KG1 (cell line): ENCODE data around the gene OLA1.

ENCODE experiments used
- DNase-seq: peaks from one replicate; lab custom pipeline; 2025; lab: John Stamatoyannopoulos, UW

Gene OLA1

GRCh38 chr2:174224665-174225288 is 23.6 kb downstream of the OLA1 start:
- DNase-seq: no peak

- DNase-seq: no peak
Measured at GRCh38 chr2:174224125-174224524, 24.2 kb downstream of the OLA1 start.

- DNase-seq: no peak
Measured at GRCh38 chr2:174223388-174223787, 24.9 kb downstream of the OLA1 start.

- no peak for DNase-seq
Measured at GRCh38 chr2:174222154-174222553, 26.2 kb downstream of the OLA1 start.

- DNase-seq: no peak
Measured at GRCh38 chr2:174219321-174219720, 29.0 kb downstream of the OLA1 start.

- no peak for DNase-seq
Measured at GRCh38 chr2:174218773-174219172, 29.6 kb downstream of the OLA1 start.

GRCh38 chr2:174217869-174218268 is 30.5 kb downstream of the OLA1 start:
- DNase-seq: no peak

- DNase-seq: no peak
Measured at GRCh38 chr2:174211954-174212353, 36.4 kb downstream of the OLA1 start.

GRCh38 chr2:174210862-174211261 is 37.5 kb downstream of the OLA1 start:
- DNase-seq: no peak

GRCh38 chr2:174209325-174209724 is 39.0 kb downstream of the OLA1 start:
- DNase-seq: no peak

- DNase-seq: no peak
Measured at GRCh38 chr2:174208026-174208425, 40.3 kb downstream of the OLA1 start.

- DNase-seq: no peak
Measured at GRCh38 chr2:174205562-174205961, 42.8 kb downstream of the OLA1 start.

- no peak for DNase-seq
Measured at GRCh38 chr2:174202188-174202587, 46.1 kb downstream of the OLA1 start.

- no peak for DNase-seq
Measured at GRCh38 chr2:174198846-174199564, 49.3 kb downstream of the OLA1 start.

GRCh38 chr2:174195253-174195652 is 53.1 kb downstream of the OLA1 start:
- DNase-seq: no peak

- no peak for DNase-seq
Measured at GRCh38 chr2:174193737-174194136, 54.6 kb downstream of the OLA1 start.

- no peak for DNase-seq
Measured at GRCh38 chr2:174192664-174193063, 55.7 kb downstream of the OLA1 start.

- no peak for DNase-seq
Measured at GRCh38 chr2:174191342-174192074, 56.8 kb downstream of the OLA1 start.

GRCh38 chr2:174184915-174185314 is 63.4 kb downstream of the OLA1 start:
- no peak for DNase-seq

GRCh38 chr2:174184504-174184903 is 63.8 kb downstream of the OLA1 start:
- no peak for DNase-seq

GRCh38 chr2:174183076-174183475 is 65.3 kb downstream of the OLA1 start:
- DNase-seq: no peak

- DNase-seq: no peak
Measured at GRCh38 chr2:174181368-174181767, 67.0 kb downstream of the OLA1 start.

- no peak for DNase-seq
Measured at GRCh38 chr2:174180726-174181236, 67.6 kb downstream of the OLA1 start.
